D721Med (cell line): ENCODE results near the gene CXCR6.

Source experiments
- DNase-seq: peaks from one replicate; pipeline ENCODE4 v3.0.0; 2011; ENCODE audit warnings: low spot score; ENCODE audit not compliant: insufficient read length
- FAIRE-seq: peaks from 2 replicates; lab custom pipeline; 2011; peaks lifted over from hg19 to GRCh38; lab: Jason Lieb, UNC
- CTCF ChIP-seq: IDR thresholded peaks from 2 replicates; pipeline ENCODE4 v1.5.1; 2012; ENCODE audit warnings: mild to moderate bottlenecking, control low read depth; ENCODE audit not compliant: insufficient read depth; ENCODE audit errors: missing control alignments

CXCR6 gene

GRCh38 chr3:45912435-45912834 is 30.8 kb upstream of the CXCR6 start:
- TF ChIP-seq CTCF = no peak
- no peak for FAIRE-seq
- DNase-seq = no peak

GRCh38 chr3:45914362-45915058 is 28.8 kb upstream of the CXCR6 start:
- DNase-seq (no peak), FAIRE-seq (no peak)
- TF ChIP-seq CTCF = no peak

- TF ChIP-seq CTCF = no peak
- DNase-seq (no peak), FAIRE-seq (no peak)
Measured at GRCh38 chr3:45915059-45915439, 28.2 kb upstream of the CXCR6 start.

DNA sequence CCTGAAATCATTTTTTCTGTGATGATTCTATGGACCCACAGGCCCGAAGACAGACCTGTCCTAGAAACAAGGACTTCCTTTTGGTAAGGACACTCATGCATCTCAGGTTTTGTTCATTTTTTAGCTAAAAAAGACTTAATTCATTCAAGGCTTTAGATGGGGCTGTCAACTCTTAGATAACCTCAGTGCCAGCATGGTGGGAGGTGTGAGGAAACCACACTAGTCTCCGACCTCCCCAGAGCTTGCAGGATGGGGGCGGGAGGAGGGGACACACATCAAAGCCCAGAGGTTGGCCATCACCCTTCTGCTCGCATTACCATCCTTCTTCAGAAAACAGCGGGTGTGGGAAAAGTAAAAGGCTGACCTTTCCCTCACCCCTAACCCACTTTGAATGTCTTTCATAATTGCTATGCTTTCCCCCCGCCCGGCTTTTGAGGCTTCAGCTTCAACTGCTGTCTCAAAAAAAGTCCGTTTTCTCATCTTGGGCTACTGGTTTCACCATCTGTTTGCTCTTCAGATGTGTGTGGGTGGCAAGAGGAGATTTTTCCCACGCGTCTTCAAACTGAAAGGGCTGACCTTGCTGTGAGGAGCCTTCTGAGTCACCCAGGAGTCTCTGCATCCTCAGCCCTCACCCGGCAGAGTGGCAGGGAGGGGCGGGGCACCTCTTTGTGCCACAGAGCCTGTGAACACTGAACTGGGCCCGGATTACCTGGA is 27.6 kb upstream of the CXCR6 start:
- no peak for TF ChIP-seq CTCF
- no peak for FAIRE-seq
- no peak for DNase-seq

GRCh38 chr3:45917146-45917898 is 25.9 kb upstream of the CXCR6 start:
- no peak for DNase-seq
- TF ChIP-seq CTCF = no peak
- no peak for FAIRE-seq

- no peak for DNase-seq
- FAIRE-seq = no peak
Measured at GRCh38 chr3:45921158-45922038, 21.9 kb upstream of the CXCR6 start.

More at GRCh38 chr3:45921158-45922038, 21.9 kb upstream of the CXCR6 start:
- no peak for TF ChIP-seq CTCF
